OCI-LY3 (cell line): ENCODE measurements around the gene ROBO1.

Experiments
- CTCF ChIP-seq: fragments of 200-600, 300-600 bp; sonication (generic); IDR thresholded peaks from 2 replicates; pipeline ENCODE4 v1.5.1; 2014; ENCODE audit warnings: antibody characterized with exemption, low read length, low read depth
- EZH2phosphoT487 ChIP-seq: fragments of 200-600 bp; shearing (Covaris generic); IDR thresholded peaks from 2 replicates; pipeline ENCODE4 v1.6.1; 2018; ENCODE audit warnings: antibody characterized with exemption, mixed run types, low read depth

- TF ChIP-seq CTCF (no peak), EZH2phosphoT487 (no peak)
Measured at GRCh38 chr3:78951342-78951945, 816.4 kb downstream of the ROBO1 start.
